Measurements from ENCODE around the gene OR52B2. TPM values are rescaled to one million over a fixed set of nuclear protein-coding genes. Genes with fewer than 3 reads are reported as not detected.
A peak's percentile ranks its signal among the peaks of the same experiment; 100 is the strongest.

The OR52B2 gene
- total and polyA plus RNA-seq, 8 donors = not detected

DNA sequence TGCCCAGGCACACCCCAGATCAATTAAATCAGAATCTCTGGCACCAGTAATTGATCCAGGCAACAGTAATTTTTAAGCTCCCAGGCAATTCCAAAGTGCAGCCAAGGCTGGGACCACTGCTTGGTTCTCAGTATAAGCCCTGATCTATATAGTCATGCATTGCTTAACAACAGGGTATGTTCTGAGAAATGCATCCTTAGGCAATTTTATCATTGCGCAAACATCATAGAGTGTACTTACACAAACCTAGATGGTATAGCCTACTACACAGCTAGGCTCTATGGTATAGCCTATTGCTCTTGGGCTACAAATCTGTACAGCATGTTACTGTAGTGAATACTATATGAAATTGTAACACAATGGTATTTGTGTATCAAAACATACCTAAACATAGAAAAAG is 34.6 kb upstream of the OR52B2 start:
- H3K36me3 ChIP-seq = peaks cover 2 to 61% (median 36%) of the 10 kb centered on the region in 4 donors
- TF ChIP-seq POLR2AphosphoS5 (IDR thresholded peaks at IDR 0.05) (no peak), POLR2A (IDR thresholded peaks at IDR 0.05) (no peak)
- 93 to 100% (median 99%) methylated on average over 1 of the region's 1 CpG for WGBS, 5 donors
- H3K27ac ChIP-seq = no peak overlapping the region
- H3K27me3 ChIP-seq = no peaks in the 10 kb centered on the region
- no peak overlapping the region for H3K4me3 ChIP-seq
- H3K4me1 ChIP-seq = no peaks in the 10 kb centered on the region
- DNase-seq = no peak
- intact Hi-C loops (cut with DNase I; ENCODE audit: low total_unique reads) = no loop called here
- no peaks in the 10 kb centered on the region for H3K9me3 ChIP-seq

DNA sequence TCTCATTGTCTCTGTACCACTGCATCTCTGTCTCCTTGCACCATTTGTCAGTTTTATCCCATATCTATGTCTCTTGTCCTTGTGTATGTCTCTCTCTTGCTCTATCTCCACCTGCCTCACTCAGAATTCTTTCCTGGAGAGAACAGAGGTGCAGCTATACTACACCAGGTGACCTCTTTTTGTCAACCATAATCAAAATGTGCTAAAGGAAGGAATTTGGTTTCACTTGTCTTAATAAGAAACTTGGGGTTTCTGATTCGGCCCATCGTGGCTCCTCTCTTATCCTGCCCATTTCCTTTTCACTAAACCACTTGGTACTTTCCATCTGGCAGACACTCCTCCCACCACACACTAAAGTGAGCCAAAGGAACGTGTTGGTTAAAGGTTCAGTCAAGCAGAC is 33.2 kb upstream of the OR52B2 start:
- Histone ChIP-seq H3K27me3 (no peaks in the 10 kb centered on the region), H3K9me3 (no peaks in the 10 kb centered on the region), H3K36me3 (peaks cover 0 to 49% (median 26%) of the 10 kb centered on the region in 4 donors), H3K4me1 (no peaks in the 10 kb centered on the region), H3K4me3 (no peak overlapping the region), H3K27ac (no peak overlapping the region)
- intact Hi-C loops (cut with DNase I; ENCODE audit: low total_unique reads) = no loop called here
- 63 to 77% (median 72%) methylated on average over 3 of the region's 3 CpGs for WGBS, 5 donors
- no peak for DNase-seq
- TF ChIP-seq, protein P1, sequence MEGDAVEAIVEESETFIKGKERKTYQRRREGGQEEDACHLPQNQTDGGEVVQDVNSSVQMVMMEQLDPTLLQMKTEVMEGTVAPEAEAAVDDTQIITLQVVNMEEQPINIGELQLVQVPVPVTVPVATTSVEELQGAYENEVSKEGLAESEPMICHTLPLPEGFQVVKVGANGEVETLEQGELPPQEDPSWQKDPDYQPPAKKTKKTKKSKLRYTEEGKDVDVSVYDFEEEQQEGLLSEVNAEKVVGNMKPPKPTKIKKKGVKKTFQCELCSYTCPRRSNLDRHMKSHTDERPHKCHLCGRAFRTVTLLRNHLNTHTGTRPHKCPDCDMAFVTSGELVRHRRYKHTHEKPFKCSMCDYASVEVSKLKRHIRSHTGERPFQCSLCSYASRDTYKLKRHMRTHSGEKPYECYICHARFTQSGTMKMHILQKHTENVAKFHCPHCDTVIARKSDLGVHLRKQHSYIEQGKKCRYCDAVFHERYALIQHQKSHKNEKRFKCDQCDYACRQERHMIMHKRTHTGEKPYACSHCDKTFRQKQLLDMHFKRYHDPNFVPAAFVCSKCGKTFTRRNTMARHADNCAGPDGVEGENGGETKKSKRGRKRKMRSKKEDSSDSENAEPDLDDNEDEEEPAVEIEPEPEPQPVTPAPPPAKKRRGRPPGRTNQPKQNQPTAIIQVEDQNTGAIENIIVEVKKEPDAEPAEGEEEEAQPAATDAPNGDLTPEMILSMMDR (IDR thresholded peaks at IDR 0.05) = no peak
- TF ChIP-seq EP300 (IDR thresholded peaks at IDR 0.05) = no peak

DNA sequence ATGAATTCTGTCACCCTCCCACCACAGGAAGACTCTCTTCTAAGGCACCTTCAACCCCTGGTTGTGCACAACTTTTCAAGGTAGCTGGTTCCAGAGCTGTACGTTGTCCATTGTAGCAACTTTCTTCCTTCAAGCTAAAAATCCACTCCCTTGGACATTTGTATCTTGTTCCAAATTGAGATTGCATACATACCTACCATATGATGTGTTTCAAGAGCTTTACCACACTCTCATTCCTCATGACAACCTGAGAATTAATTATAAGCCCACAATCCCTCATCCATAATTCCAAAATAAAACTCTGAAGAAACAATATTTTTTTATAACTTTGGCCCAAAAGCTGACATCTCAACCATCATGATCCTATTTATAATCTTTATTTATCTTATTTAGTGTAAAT is 31.9 kb upstream of the OR52B2 start:
- H3K27me3 ChIP-seq = no peaks in the 10 kb centered on the region
- H3K4me3 ChIP-seq = no peak overlapping the region
- intact Hi-C loops (cut with DNase I; ENCODE audit: low total_unique reads) = no loop called here
- H3K36me3 ChIP-seq = peaks cover 0 to 36% (median 18%) of the 10 kb centered on the region in 4 donors
- DNase-seq = no peak
- no peaks in the 10 kb centered on the region for H3K4me1 ChIP-seq
- no peaks in the 10 kb centered on the region for H3K9me3 ChIP-seq
- TF ChIP-seq EP300 (IDR thresholded peaks at IDR 0.05) (no peak), POLR2AphosphoS5 (IDR thresholded peaks at IDR 0.05) (no peak), POLR2A (IDR thresholded peaks at IDR 0.05) (no peak)
- TF ChIP-seq, protein P1 (IDR thresholded peaks at IDR 0.05) = no peak
- WGBS, 5 donors = 67 to 96% (median 88%) methylated on average over 1 of the region's 1 CpG
- peak overlapping the region in 1 of 5 donors; percentile 71 for H3K27ac ChIP-seq

DNA sequence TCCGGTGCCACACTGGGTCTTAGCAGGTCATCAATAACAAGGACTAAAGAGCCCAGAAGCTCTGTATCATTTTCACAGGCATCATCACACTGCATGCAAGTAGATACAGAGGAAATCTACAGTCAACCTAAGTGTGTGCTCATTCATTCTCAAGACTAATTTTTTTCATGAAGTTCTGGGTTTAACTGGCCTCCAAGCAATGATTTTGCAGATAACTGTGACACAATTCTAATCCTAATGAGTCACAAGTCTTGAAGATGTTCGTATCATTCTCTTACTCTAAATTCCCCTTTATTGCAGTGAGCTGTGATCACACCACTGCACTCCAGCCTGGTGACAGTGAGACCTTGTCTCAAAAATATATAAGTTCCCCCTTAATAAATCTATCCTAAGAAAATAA is 31.4 kb upstream of the OR52B2 start:
- no peaks in the 10 kb centered on the region for H3K9me3 ChIP-seq
- no peaks in the 10 kb centered on the region for H3K27me3 ChIP-seq
- no peak overlapping the region for H3K4me3 ChIP-seq
- no peak for DNase-seq
- H3K4me1 ChIP-seq = no peaks in the 10 kb centered on the region
- WGBS, 5 donors = 64 to 85% (median 74%) methylated on average over 2 of the region's 2 CpGs
- peak overlapping the region in 2 of 5 donors; percentile 53 to 71 for H3K27ac ChIP-seq
- H3K36me3 ChIP-seq = peaks cover 0 to 31% (median 16%) of the 10 kb centered on the region in 4 donors
- intact Hi-C loops (cut with DNase I; ENCODE audit: low total_unique reads) = no loop called here
- TF ChIP-seq, protein P1 (IDR thresholded peaks at IDR 0.05) = no peak
- no peak for TF ChIP-seq POLR2A (IDR thresholded peaks at IDR 0.05)

DNA sequence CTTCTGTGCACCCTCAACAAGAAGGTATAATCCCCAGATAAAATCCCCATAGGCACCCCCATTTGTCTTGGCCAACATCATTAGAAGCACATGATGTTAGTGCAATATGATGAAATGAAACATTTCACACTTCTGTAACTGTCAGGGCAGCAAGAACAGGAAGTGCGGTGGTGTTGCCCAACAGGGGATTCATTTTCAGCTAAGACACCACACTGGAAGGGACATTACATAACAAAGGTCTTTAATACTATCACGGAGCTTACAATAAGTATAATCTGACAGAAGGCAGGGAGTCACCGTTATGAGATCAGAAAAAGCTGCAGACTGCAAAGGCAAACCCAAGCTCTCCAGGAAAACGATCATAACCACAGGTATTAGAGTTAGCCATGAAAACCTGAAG is 30.8 kb upstream of the OR52B2 start:
- Histone ChIP-seq H3K27ac (peak overlapping the region in 2 of 5 donors; percentile 53 to 71), H3K36me3 (peaks cover 0 to 26% (median 13%) of the 10 kb centered on the region in 4 donors), H3K4me3 (no peak overlapping the region), H3K9me3 (no peaks in the 10 kb centered on the region), H3K27me3 (no peaks in the 10 kb centered on the region), H3K4me1 (no peaks in the 10 kb centered on the region)
- DNase-seq = peak; percentile 29 to 47
- peak in 1 of 3 donors; percentile 30 for TF ChIP-seq POLR2AphosphoS5 (IDR thresholded peaks at IDR 0.05)
- no peak for TF ChIP-seq POLR2A (IDR thresholded peaks at IDR 0.05)
- 73 to 81% (median 74%) methylated on average over 4 of the region's 4 CpGs for WGBS, 5 donors
- intact Hi-C loops (cut with DNase I; ENCODE audit: low total_unique reads) = no loop called here

Data from stomach (tissue), 9 donors.